Body of pancreas (tissue), 4 donors: ENCODE measurements around the gene DAZAP1. TPM values are rescaled to one million over a fixed set of nuclear protein-coding genes. Genes with fewer than 3 reads are reported as not detected.

Experiments used
- ATAC-seq: fragments of 150-250 bp; one replicate; pipeline ENCODE4 v1.9.1; 2016
- DNase-seq, 4 donors: peaks; one replicate each; pipeline ENCODE4 v3.0.0-alpha.2; 2019
- H3K27ac ChIP-seq, 4 donors: fragments of 200-600 bp; sonication (generic); 1 replicate in 3 of 4; 2 replicates in 1 of 4; pipeline versions ENCODE4 v1.5.1 to v1.6.1; 2016 to 2019; ENCODE audit warnings: mild to moderate bottlenecking in 1 of 4, mixed read lengths in 1 of 4, moderate library complexity in 1 of 4
- H3K27me3 ChIP-seq, 2 donors: fragments of 200-600 bp; sonication (generic); one replicate each; pipeline ENCODE4 v1.6.0; 2016; ENCODE audit warnings: mild to moderate bottlenecking in 1 of 2
- H3K36me3 ChIP-seq, 2 donors: fragments of 200-600 bp; sonication (generic); replicated peaks in 1 of 2; 2 replicates each; pipeline ENCODE4 v1.5.1; 2016; ENCODE audit warnings: low read depth in 2 of 2; ENCODE audit not compliant: insufficient read depth in 1 of 2
- H3K4me1 ChIP-seq: fragments of 200-600 bp; sonication (generic); one replicate; pipeline ENCODE4 v1.6.0; 2016
- H3K4me3 ChIP-seq, 2 donors: fragments of 200-600 bp; sonication (generic); 1 replicate in 1 of 2; 2 replicates in 1 of 2; pipeline ENCODE4 v1.5.1; 2016 to 2019
- H3K9me3 ChIP-seq, 3 donors: fragments of 200-600 bp; sonication (generic); 1 replicate in 2 of 3; 2 replicates in 1 of 3; pipeline ENCODE4 v1.5.1; 2016
- CTCF ChIP-seq, 7 experiments: fragments of 450-650 bp in 4 of 7; fragments of 200-600 bp in 3 of 7; sonication (generic) in 3 of 7; IDR thresholded peaks; one replicate each; pipeline ENCODE4 v1.5.1; 2016 to 2019; ENCODE audit warnings: antibody characterized with exemption in 7 of 7
- POLR2A ChIP-seq, 3 donors: fragments of 450-650 bp; IDR thresholded peaks; one replicate each; pipeline ENCODE4 v1.6.1; 2016; ENCODE audit warnings: antibody characterized with exemption in 3 of 3, mild to moderate bottlenecking in 2 of 3
- WGBS, 2 donors: methylation state at CpG; one replicate each; pipeline ENCODE4 v1.1.5; 2017; 5-methylcytosine and 5-hydroxymethylcytosine counted together
- intact Hi-C: fragments of 100-400 bp; cut with DNase I; formaldehyde crosslinking; loops from one replicate; pipeline ENCODE4 v1.15.1; 2023
- total RNA-seq, 2 donors: library from RNA; depleted of rRNA; stranded (reverse); fragments of >200 nt; gene quantifications; one replicate each; pipeline ENCODE4 v1.1.0, GENCODE V29; 2016

Gene DAZAP1
- total RNA-seq, 2 donors from 2014 or later, result 25.4 to 63.3 TPM

DNA sequence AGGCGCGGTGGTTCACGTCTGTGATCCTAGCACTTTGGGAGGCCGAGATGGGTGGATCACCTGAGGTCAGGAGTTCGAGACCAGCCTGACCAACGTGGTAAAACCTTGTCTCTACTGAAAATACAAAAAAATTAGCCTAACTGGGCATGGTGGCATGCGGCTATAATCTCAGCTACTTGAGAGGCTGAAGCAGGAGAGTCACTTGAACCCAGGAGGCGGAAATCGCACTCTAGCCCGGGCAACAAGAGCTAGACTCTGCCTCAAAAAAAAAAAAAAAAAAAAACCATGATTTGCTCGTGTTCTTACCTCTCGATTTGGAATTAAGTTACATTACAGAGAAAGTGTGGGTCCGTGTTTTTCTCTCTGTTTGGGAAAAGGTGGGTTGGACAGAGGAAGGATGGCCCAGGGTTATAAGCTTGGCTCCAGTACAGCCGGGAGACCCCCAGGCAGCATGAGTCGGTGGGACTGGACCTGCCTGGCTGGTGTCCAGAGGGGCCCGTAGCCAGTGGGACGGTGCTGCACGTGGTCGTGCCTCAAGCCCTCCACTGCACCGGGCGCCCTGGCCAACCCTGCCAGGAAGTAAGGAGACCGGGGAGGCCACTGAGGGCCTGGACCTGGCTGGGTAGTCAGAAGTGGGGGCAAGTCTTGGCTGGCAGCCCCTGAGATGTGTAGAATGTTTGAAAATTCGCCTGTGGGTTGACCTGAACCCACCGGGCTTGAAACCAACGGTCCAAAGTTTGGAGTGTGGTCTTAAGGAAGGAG is 34.5 kb downstream of the DAZAP1 start:
- Histone ChIP-seq H3K9me3 (no peaks in the 10 kb centered on the region), H3K27me3 (peaks cover 0 to 17% of the 10 kb centered on the region in 2 donors), H3K27ac (no peak overlapping the region), H3K4me3 (no peak overlapping the region), H3K36me3 (peaks cover 0 to 15% of the 10 kb centered on the region in 2 donors), H3K4me1 (peaks cover 49% of the 10 kb centered on the region)
- no peak for ATAC-seq
- no peak for DNase-seq
- 86 to 88% methylated on average over 18 to 19 of the region's 25 CpGs for WGBS, 2 donors
- intact Hi-C loops, result no loop called here
- TF ChIP-seq CTCF (IDR thresholded peaks at IDR 0.05) (no peak), POLR2A (IDR thresholded peaks at IDR 0.05) (no peak)

DNA sequence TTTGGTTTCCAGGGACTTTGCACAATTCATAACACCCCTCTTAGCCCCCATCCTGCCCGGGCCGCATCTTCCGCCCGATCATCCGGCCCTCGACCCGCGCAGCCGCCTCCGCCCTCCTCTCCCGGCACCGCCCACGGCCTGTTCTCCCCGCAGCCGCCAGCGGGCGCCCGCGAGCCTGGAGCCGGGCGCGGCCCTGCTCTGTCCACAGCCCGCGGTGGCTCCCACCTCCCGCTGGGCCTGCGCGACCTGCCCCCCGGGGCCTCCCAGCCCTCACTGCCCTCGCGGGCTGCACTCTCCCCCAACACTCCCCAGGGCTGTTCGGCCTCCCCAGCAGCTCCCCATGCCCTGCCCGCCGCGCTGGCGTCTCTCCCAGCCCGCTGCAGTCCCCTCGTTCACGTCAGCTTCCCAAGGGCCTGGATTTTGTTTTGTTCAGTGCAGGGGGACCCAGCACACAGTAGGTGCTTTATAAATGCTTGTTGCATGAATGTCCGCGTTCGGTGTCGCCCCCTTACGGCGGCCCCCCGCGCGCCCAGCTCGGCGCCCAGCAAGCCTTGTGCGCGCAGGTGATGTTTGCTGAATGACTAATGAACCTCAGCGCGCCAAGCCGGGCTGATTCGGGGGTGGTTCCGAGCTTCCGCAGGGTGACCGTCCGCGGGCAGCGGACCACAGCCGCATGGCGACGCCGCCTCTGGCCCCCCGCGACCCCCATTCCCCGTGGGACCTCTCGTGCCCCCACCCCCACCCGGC is 38.0 kb downstream of the DAZAP1 start:
- H3K27me3 ChIP-seq, result peaks cover 4 to 41% of the 10 kb centered on the region in 2 donors
- DNase-seq (peak; percentile 58 to 69 (median 64)), ATAC-seq (peak; percentile 86)
- H3K4me3 ChIP-seq, result no peak overlapping the region
- WGBS, 2 donors, result 1 to 3% methylated on average over 29 to 69 of the region's 70 CpGs
- no peaks in the 10 kb centered on the region for H3K9me3 ChIP-seq
- H3K27ac ChIP-seq, result no peak overlapping the region
- H3K4me1 ChIP-seq, result peaks cover 32% of the 10 kb centered on the region
- intact Hi-C loops, result no loop called here
- TF ChIP-seq CTCF (IDR thresholded peaks at IDR 0.05) (peak; percentile 64 to 93 (median 87)), POLR2A (IDR thresholded peaks at IDR 0.05) (no peak)
- H3K36me3 ChIP-seq, result peaks cover 0 to 11% of the 10 kb centered on the region in 2 donors

DNA sequence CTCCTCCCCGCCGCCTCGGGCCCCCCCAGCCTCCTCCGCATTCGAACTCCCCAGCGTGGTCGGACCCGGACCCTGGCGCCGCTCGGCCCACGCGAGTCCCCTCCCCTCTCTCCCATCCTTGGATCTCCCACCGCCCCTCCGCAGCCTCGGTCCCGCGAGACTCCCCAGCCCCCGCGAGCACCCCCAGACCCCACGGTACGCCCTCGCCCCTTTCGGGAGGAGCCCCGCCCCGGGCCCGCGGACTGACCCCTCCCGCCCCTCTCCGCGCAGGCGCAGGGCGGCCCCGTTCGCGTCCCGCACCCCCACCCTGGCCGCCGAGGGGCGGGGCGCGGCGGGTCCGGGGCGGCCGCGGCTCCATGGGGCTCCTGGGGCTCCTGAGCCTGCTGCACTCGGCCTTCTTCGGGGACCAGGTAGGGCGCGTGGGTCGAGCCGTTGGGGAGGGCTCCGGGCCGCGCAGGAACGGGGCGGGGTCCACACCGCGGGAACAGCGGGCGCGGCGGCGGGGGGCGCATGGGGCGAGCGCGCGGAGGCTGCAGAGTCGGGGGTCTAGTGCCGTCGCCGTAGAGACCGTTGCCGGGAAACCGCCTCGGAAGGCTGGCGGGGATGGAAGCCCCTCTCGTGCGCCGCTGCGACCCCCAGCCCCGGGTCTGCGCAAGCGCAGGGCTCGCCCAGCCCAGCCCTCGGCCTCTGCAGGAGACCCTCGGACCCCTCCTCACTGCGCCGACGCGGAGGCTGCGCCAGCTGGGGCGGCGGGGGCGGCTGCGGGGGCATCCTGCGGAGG is 38.7 kb downstream of the DAZAP1 start:
- no peaks in the 10 kb centered on the region for H3K9me3 ChIP-seq
- 1% methylated on average over 81 of the region's 99 CpGs; no CpG with 5 or more reads in 1 of the 2 donors for WGBS, 2 donors
- H3K4me3 ChIP-seq, result no peak overlapping the region
- peaks cover 25% of the 10 kb centered on the region for H3K4me1 ChIP-seq
- TF ChIP-seq POLR2A (IDR thresholded peaks at IDR 0.05) (no peak), CTCF (IDR thresholded peaks at IDR 0.05) (no peak)
- peaks cover 0 to 3% of the 10 kb centered on the region in 2 donors for H3K36me3 ChIP-seq
- H3K27me3 ChIP-seq, result peaks cover 4 to 49% of the 10 kb centered on the region in 2 donors
- no peak overlapping the region for H3K27ac ChIP-seq
- intact Hi-C loops, result no loop called here
- ATAC-seq (no peak), DNase-seq (no peak)

DNA sequence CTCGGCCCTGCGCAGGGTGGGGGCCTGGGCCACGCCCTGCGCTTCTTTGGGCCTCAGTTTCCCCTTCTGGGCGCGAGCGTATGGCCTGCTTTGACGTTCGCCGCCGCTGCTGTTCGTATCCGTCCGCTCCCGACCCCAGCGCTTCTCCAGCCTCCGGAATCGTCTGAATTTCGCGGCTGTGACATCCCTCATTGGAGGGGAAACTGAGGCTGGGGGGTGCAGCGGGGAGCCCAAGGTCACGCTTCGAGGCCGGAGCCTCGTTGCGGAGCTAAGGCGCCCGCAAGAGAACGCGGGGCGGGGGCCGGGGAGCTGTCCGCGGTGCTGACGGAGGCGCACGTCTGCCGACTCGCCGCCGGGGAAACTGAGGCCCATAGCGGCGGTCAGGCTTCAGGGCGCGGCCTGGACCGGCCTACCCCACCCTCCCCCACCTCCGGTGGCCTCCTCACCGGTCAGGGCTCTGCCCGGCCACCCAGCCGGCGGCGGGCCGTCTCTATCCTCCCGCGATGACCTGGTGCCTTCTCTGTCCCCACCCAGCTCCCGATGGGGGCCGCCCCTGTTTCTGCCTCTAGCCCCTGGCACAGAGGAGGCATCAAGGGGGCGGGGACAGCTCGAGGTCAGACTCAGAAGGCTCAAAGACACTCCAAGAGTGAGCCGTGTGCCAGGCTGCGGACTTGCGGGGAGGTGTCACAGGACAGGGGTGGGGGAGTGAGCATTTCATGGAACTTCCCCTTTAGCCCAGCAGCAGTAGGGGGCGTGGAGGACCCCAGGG is 39.5 kb downstream of the DAZAP1 start:
- intact Hi-C loops, result no loop called here

More for the DNA sequence above, 39.5 kb downstream of the DAZAP1 start:
- TF ChIP-seq CTCF (IDR thresholded peaks at IDR 0.05) (no peak), POLR2A (IDR thresholded peaks at IDR 0.05) (no peak)
- no peaks in the 10 kb centered on the region for H3K36me3 ChIP-seq
- H3K27ac ChIP-seq, result no peak overlapping the region
- no peaks in the 10 kb centered on the region for H3K9me3 ChIP-seq
- DNase-seq (no peak), ATAC-seq (no peak)
- no peak overlapping the region for H3K4me3 ChIP-seq
- H3K4me1 ChIP-seq, result peaks cover 25% of the 10 kb centered on the region
- WGBS, 2 donors, result 5 to 20% methylated on average over 1 to 63 of the region's 63 CpGs
- peaks cover 4 to 56% of the 10 kb centered on the region in 2 donors for H3K27me3 ChIP-seq
